Kidney epithelial cell (primary cell): ENCODE data around the gene MYRIP. TPM values are rescaled to one million over a fixed set of nuclear protein-coding genes. Genes with fewer than 3 reads are reported as not detected.

Source experiments
- DNase-seq: peaks from one replicate; pipeline ENCODE4 v3.0.0-alpha.2; 2010; ENCODE audit warnings: low read depth
- H3K27me3 ChIP-seq: 2 replicates; pipeline ENCODE4 v1.6.0; 2011; ENCODE audit warnings: low read length; ENCODE audit not compliant: control insufficient read depth, insufficient read depth
- H3K36me3 ChIP-seq: 2 replicates; pipeline ENCODE4 v1.5.1; 2011; ENCODE audit warnings: low read length; ENCODE audit not compliant: control insufficient read depth, insufficient read depth
- H3K4me3 ChIP-seq: 2 replicates; pipeline ENCODE4 v1.5.1; 2011; ENCODE audit warnings: low read depth, mild to moderate bottlenecking, control low read depth, low read length
- CTCF ChIP-seq: IDR thresholded peaks from 2 replicates; pipeline ENCODE4 v1.5.1; 2011; ENCODE audit warnings: mild to moderate bottlenecking, moderate library complexity, low read length, control low read depth, inconsistent platforms; ENCODE audit not compliant: insufficient read depth, poor library complexity, severe bottlenecking
- total RNA-seq: library from RNA; depleted of rRNA; stranded (reverse); fragments of >200 nt; gene quantifications from 2 replicates; pipeline ENCODE4 v1.2.3, GENCODE V29; 2015

Gene MYRIP
- total RNA-seq, 1 donor from 2014 or later, result 0.04 TPM

GRCh38 chr3:40232626-40233025 is 423.2 kb downstream of the MYRIP start:
- Histone ChIP-seq H3K36me3 (no peaks in the 10 kb centered on the region), H3K27me3 (no peaks in the 10 kb centered on the region), H3K4me3 (no peak overlapping the region)
- DNase-seq, result no peak
- TF ChIP-seq CTCF, result no peak

GRCh38 chr3:40237159-40237558 is 427.8 kb downstream of the MYRIP start:
- TF ChIP-seq CTCF, result no peak
- Histone ChIP-seq H3K36me3 (no peaks in the 10 kb centered on the region), H3K27me3 (no peaks in the 10 kb centered on the region), H3K4me3 (no peak overlapping the region)
- no peak for DNase-seq

- DNase-seq, result no peak
- Histone ChIP-seq H3K36me3 (no peaks in the 10 kb centered on the region), H3K27me3 (no peaks in the 10 kb centered on the region), H3K4me3 (no peak overlapping the region)
- TF ChIP-seq CTCF, result peak; percentile 25
Measured at GRCh38 chr3:40237889-40238571, 428.6 kb downstream of the MYRIP start.

GRCh38 chr3:40240921-40241320 is 431.5 kb downstream of the MYRIP start:
- DNase-seq, result no peak
- Histone ChIP-seq H3K27me3 (no peaks in the 10 kb centered on the region), H3K36me3 (no peaks in the 10 kb centered on the region), H3K4me3 (no peak overlapping the region)
- no peak for TF ChIP-seq CTCF

- H3K27me3 ChIP-seq, result no peaks in the 10 kb centered on the region
- DNase-seq, result no peak
- no peak overlapping the region for H3K4me3 ChIP-seq
- H3K36me3 ChIP-seq, result no peaks in the 10 kb centered on the region
- TF ChIP-seq CTCF, result no peak
Measured at GRCh38 chr3:40242216-40242615, 432.8 kb downstream of the MYRIP start.

- no peak for TF ChIP-seq CTCF
Measured at GRCh38 chr3:40242638-40243037, 433.2 kb downstream of the MYRIP start.

More at GRCh38 chr3:40242638-40243037, 433.2 kb downstream of the MYRIP start:
- no peak for DNase-seq
- Histone ChIP-seq H3K27me3 (no peaks in the 10 kb centered on the region), H3K36me3 (no peaks in the 10 kb centered on the region), H3K4me3 (no peak overlapping the region)
